Measurements from ENCODE around the gene C11orf86.

DNA sequence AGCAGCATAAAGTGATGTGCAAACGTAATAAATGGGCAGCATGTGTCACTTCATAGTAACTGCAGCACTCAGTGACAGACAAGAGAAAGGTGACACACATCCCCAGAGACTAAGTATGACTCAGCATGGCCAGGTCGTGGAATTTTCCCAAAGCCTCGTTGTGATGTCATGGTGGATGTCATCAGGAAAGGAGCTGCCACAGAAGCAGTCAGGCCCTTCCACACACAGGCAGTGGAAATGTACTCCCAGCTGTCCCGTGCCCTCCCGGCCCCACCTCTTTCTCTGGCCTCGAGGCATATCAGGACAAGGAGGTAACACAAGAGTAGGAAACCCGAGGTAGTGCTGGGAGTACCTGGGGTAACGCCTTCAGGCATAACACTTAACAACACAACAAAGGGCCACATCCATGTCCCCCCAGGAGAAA lies 25.0 kb upstream of the C11orf86 start:
- TF ChIP-seq, protein P1, sequence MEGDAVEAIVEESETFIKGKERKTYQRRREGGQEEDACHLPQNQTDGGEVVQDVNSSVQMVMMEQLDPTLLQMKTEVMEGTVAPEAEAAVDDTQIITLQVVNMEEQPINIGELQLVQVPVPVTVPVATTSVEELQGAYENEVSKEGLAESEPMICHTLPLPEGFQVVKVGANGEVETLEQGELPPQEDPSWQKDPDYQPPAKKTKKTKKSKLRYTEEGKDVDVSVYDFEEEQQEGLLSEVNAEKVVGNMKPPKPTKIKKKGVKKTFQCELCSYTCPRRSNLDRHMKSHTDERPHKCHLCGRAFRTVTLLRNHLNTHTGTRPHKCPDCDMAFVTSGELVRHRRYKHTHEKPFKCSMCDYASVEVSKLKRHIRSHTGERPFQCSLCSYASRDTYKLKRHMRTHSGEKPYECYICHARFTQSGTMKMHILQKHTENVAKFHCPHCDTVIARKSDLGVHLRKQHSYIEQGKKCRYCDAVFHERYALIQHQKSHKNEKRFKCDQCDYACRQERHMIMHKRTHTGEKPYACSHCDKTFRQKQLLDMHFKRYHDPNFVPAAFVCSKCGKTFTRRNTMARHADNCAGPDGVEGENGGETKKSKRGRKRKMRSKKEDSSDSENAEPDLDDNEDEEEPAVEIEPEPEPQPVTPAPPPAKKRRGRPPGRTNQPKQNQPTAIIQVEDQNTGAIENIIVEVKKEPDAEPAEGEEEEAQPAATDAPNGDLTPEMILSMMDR (IDR thresholded peaks at IDR 0.05): no peak
- TF ChIP-seq POLR2A (IDR thresholded peaks at IDR 0.05): peak; percentile 12
- peak; percentile 8 for TF ChIP-seq POLR2AphosphoS5 (IDR thresholded peaks at IDR 0.05)
